Hypothalamus (tissue), 51 donors: Measurements from ENCODE around the gene GRIPAP1.

ENCODE experiments used
- DNase-seq, 51 donors: peaks; one replicate each; lab custom pipeline; 2025; lab: John Stamatoyannopoulos, UW

GRIPAP1 gene, protein sequence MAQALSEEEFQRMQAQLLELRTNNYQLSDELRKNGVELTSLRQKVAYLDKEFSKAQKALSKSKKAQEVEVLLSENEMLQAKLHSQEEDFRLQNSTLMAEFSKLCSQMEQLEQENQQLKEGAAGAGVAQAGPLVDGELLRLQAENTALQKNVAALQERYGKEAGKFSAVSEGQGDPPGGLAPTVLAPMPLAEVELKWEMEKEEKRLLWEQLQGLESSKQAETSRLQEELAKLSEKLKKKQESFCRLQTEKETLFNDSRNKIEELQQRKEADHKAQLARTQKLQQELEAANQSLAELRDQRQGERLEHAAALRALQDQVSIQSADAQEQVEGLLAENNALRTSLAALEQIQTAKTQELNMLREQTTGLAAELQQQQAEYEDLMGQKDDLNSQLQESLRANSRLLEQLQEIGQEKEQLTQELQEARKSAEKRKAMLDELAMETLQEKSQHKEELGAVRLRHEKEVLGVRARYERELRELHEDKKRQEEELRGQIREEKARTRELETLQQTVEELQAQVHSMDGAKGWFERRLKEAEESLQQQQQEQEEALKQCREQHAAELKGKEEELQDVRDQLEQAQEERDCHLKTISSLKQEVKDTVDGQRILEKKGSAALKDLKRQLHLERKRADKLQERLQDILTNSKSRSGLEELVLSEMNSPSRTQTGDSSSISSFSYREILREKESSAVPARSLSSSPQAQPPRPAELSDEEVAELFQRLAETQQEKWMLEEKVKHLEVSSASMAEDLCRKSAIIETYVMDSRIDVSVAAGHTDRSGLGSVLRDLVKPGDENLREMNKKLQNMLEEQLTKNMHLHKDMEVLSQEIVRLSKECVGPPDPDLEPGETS

DNA sequence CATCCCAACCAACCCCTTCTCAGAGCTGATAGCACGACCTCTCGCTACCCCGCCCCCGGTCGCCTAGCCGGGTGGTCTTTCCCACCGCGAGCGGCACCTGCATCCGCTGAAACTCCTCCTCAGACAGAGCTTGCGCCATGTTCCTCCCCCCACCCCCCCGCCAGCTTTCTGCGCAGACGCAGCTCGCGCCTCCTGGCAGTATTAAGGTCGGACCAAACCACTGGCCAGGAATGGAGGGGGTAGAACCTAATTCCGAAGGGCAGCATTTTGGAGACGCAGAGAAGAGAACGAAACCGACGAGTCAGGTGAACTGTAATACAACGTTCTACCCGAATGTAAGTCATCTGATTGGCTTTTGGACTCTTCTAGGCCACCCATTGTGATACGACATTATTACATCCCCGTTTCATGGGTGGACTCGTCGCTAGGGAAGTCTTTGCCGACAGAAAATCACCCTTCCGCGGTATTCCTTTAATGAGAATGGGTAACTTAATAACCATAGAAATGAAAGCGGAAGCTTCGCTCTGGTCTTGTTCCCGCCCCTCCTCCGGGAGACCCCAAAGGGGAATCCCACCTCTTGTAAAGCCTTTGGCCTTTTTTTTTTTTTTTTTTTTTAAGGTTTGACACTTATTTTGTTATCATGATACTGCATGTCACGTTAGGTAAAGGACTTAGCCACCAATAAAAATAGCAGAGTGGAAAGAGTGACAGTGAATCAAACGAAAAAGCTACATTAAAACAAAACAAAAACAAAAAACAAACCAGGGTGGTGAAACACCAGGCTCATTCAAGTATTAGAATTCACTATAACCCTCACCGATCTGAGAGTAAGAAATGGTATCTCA lies at the start of gene GRIPAP1:
Gene GRIPAP1 (minus strand): TSS at position 174 of the 845 bp plus-strand sequence. CDS start 35 bp downstream, at position 139.
- DNase-seq: peak; percentile 1 to 95 (median 43)

DNA sequence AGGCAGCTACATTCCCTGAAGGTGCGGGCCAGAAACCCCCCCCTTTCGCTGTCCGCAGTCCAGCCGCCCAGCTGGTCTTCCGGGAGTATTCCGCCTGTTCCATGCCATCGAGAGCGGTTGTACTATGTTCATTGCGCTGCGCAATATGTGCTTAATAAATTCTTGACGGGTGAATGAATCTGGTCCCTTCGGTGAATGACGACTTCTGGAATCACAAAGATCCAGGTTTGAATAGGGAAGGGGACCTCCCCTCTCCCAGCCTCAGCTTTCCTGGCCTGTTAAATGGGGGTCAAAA lies 41.9 kb upstream of the GRIPAP1 start:
- no peak for DNase-seq

DNA sequence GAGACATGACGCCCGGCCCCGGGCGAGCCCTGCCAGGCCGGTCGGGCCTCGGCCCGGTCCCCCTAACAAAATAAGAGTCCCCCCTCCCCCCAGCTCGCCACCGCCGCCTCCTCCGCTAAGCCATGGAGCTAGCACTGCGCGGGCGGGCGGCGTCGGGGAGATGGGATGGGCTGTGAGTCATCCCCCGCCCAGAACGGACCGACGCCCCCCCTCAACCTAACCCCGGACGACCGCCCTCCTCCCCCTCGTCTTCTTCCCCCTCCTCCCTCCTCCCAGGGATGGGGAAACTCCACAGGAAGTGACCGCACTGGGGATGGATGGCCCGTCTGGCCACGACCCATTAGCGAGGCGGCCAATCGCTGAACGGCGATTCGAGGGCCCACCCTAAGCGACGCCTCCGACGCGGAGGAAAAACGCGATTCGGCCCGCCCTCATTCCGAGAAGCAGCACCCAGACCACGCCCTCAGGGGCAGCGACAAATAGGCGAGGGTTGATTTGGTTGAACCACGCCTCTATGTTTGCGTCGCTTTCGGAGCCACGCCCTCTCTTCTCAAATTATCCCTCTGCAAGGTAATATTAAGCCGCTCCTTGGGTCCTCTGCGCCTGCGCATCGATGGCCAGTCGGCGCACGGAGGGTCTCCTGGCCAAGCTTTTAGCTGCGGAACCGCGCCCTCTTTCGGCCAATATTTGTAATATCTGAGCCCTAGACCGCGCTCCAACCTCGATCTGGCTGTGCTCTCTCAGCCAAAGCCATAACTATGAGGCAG lies 41.3 kb upstream of the GRIPAP1 start, which contains the start of gene TFE3:
Gene TFE3 (minus strand): TSS at position 138 of the 767 bp plus-strand sequence. CDS start 131 bp downstream, at position 7.
- DNase-seq: peak; percentile 19 to 98 (median 91)

DNA sequence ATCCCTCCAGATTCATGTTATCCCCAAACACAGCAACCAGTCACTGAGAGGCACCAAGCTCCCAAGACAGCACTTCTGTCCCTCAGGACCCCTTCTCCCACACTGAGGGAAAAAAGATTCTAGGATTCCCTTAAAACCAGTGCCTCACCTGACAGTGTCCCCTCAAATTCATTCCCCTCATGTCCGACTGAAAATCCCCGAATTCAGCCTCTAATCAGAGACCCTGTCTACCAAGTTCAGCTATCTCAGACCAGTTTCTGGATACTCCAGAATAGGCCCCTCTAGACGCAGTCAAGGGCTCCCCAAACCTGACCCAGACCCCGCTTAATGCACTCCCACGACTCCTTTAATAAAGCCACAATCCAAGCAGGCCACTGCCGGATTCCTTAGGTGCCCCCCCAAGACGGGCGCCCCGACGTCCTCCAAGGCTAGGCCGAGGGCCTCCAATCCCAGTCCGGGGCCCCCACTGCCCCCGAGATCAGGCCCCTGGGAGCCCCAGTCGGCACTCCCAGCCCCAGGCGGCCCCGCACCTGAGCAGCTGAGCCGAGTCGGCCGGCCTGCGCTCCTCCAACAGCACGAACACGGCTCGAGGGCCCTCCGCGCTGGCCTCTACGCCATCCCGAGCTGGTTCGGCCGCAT lies 40.6 kb upstream of the GRIPAP1 start:
- DNase-seq: peak in 4 of 51 donors; percentile 14 to 53 (median 36)

DNA sequence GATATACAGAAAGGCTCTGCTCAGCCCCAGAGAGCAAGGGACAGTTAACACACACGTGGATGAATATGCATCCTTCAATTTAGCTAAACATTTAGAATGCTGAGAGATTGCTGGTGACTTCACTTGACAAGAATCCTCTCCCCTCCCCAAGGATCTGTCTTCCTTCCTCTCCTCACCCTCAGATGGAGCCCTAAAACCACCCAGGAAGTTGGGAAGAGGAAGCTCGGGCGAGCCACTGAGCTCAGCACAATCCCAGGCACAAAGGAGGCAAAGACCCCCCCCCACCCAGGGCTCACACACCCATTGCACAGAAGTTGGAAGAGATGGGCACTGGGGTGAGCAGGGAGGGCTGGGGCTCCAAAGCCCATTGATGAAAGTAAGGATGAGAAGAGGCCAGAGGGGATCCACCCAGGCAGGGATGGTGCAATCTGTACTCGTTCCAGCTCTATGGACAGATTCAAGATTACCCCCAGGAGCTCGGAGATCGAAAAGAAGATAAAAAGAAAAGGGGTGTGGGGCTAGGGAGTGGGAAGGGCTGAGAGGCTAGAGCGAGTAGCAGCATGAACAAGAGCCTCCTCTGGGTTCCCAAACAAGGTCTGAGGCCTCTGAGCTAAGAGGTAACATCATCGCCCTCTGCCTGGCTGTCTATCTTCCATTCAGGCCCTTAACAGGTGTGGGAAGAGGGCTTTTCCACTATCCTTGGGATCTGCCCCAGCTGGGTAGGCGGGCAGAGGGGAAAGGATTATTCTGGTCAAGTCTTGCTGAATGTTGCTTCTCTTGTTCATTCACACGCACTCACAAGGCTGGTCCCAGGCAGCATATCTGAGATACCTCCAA lies 39.9 kb upstream of the GRIPAP1 start:
- peak in 5 of 51 donors; percentile 1 to 14 (median 5) for DNase-seq

DNA sequence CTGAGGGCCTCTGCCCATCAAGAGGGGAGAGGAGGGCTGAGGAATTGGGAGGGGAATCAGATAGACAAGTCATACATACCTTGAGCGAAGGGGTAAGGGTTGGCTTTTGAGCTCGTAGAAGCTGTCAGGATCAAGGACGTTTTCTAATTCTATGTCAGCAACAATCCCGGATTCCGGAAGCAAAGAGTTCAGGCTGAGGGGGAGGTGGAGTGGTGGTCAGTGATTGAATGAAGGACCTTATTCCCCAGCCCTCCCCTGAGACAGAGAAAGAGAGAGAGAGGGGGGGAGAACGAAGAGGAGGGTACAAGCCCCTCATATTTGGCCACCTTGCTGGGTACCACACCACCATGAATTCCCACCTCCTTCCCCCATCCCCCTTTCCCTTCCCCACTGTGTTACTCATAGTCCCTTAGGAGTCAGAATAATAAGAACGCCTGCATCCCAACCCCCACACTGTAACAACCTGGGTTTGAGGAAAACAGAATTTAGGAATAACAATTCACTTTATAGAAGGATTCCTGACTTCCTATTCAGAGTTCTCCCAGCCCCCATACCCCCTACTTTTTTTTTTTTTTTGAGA lies 38.4 kb upstream of the GRIPAP1 start:
- no peak for DNase-seq

DNA sequence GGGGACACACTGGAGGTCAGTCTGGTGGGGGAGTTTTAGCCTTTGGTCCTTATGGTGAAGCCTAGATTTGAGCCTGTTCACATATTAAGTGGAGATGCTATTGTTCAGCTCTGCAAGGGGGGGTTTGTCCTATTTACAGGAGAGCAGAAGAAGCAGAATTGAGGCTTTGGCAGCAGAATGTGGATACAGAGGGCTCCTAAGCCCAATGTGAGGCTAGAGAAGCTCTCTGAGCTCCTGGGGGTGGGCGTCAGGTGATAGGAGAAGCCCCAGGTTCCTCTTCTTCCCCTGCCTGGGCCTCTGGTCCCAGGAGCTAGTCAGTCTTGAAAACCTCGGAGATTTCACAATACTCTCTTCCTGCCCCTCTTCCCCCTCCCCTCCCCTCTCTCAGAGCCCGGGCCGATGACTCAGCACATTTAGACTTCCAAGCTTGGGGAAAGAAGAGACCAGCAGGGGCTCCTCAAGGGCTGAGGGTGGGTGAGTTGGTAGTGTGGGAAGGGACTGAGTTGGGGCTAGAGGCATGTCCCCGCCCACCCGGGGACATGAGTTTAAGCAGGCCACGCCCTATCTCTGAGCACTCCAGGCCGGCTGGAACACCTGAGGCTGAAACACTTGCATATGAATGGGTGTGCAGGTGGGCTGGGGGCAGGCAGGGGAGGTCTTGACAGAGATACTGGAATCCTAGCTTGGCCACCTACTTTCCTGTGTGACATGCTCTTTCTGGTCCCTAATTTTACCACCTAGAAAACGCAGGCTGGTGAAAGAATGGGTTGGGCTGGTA lies 37.7 kb upstream of the GRIPAP1 start:
- peak in 40 of 51 donors; percentile 2 to 70 (median 32) for DNase-seq

DNA sequence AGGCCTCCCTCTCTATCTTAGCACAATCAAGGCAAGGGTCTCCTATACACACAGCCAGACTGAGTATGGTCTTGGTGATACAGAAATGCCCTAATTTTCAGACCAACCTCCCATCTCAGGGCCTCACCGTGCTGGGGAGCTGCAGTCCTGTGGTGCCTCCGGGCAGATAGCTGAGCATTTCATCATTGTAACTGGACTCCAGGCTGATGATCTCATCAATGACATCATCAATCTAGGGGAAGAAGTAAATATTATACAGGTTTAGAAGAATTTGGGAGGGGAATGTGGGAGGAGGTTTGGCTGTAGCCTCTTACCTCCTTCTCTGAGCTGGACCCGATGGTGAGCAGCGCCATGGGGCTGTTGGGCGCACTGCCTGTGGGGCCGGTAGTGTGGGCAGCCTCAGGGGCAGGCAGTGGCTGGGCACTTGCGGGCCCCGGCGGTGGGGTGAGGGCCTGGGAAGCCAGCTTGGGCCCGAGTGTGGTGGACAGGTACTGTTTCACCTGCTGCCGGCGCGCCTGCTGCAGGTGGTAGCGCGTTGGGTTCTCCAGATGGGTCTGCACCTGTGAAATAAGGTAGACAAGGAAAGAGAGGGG lies 35.9 kb upstream of the GRIPAP1 start:
- DNase-seq: no peak

DNA sequence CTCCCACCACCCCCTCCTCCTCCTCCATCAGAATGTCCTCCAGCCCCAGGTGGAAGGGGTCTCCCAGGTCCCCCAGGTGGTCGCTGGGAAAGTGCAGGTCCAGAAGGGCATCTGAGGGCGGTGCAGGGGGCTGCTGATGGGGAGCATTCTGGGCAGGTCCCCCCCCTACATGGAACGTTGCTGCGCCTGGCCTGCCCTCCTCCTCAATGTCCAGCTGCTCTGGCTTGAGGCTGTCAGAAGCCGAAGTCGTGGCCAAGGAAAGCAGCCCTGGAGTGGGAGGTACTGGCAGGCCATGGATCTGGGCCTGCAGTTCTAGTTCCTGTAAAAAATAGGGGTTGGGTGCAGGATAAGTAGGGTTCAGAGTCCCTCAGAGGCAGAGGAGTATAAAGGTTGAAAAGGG lies 28.2 kb upstream of the GRIPAP1 start:
- no peak for DNase-seq

DNA sequence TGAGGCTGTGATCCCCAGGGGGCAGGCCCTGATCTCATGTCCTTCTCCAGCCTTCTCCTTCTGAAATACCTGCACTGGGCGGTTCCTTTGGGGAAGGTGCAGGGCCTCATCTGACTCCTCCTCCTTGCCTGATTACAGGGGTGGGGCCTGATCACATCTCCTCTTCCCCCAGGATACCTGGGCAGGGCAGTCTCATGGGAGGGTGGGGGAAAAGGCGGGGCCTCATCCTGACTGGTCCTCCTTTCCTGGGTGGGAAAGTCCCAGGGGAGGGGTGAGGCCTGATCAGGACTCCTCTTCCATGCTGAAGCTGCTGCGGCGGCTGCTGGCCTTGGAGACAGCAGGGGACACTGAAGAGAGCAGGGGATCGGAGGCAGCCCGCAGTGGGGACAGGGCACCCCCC lies 27.8 kb upstream of the GRIPAP1 start:
- DNase-seq: no peak

DNA sequence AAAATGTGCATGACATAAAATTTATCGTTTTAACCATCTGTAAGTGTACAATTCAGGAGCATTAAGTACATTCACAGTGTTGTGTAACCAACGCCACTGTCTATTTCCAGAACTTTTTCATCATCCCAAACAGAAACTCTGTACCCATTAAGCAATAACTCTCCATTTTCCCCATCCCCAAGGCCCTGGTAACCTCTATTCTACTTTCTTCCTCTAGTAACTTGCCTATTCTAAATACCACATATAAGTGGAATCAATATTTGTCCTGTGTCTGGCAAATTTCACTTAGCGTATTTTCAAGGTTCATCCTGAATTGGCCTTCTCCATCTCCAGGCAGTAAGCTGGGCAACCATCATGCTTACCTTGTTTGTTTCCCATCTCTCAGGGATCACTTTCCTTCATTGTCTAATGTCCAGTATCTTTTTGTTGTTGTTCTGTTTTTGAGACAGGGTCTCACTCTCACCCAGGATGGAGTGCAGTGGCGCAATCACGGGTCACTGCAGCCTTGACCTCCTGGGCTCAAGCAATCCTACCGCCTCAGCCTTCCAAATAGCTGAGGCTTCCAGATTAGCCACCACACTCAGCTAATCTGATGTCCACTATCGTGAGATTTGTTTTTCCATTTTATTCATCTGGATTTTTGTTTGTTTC lies 17.7 kb upstream of the GRIPAP1 start:
- no peak for DNase-seq

DNA sequence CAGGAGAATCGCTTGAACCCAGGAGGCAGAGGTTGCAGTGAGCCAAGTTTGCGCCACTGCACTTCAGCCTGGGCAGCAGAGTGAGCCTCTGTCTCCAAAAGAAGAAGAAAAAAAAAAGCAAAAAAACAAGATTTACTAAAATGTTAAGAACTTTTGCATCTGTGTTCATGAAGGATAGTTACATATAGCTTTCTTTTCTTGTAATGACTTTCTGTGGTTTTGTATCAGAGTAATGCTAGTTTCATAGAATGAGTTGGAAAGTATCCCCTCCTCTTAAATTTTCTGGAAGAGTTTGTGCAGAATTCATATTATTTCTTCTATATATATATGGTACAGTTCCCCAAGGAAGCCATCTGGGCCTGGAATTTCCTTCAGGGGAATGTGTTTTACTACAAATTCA lies 17.0 kb upstream of the GRIPAP1 start:
- DNase-seq: no peak

DNA sequence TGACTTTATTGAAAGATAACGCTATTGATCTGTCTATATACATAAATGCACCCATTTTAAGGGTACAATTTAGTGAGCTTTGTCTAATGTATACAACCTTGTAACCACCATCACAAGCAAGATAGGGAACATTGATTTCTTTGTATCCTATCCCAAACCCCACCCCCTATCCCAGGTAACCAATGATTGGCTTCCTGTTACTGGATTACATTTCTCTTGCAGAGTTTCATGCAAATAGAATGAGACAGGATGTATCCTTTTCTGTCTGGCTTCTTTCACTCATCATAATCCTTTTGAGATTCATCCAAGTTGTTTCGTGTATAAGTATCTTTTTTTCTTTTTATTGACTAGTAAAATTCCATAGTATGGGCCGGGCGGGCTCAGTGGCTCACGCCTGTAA lies 1.6 kb upstream of the GRIPAP1 start:
- DNase-seq: no peak

DNA sequence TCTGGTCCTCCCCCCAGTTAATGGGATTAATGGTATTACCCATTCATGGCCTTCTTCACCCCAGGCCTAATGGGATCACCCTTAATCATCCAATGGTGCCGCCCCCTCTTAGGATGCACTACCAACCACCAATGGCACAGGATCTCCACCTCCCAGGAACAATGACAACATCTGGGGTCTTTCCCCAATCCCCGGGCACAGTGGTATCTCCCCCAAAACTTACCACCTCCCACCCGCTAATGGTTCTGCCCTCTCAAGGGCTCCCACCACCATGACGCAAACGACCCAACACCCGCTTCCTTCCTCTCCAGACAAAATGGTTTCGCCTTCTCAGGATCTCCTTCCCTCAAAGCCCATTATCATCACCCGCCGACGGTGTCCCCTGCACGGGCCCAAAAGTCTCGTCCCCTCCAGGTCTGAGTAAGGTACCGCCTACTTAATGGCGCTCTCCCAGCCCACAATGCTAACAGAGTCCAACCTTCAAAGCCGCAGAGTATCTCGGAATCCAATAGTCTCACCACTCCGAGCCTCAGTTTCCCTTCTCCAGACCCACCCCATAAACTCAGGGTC lies 458 bp downstream of the GRIPAP1 start:
- peak in 13 of 51 donors; percentile 1 to 37 (median 5) for DNase-seq

DNA sequence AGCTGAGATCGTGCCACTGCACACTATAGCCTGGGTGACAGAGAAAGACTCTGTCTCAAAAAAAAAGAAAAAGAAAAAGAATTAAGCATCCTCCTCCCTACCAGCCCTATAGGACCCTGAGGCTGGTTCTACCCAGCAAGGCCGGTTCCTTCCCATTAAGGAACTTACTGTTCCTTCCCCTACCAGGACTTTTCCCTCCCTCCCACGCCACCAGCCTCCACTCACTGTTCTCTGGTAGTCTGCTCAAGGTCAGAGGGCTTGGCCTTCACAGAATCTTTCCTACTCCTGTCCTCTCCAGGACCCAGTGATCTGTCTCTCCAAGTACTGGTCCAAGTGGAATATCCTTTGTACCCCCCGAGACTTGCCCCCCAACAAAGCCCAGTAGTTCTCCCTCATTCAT lies 1.4 kb downstream of the GRIPAP1 start:
- no peak for DNase-seq

DNA sequence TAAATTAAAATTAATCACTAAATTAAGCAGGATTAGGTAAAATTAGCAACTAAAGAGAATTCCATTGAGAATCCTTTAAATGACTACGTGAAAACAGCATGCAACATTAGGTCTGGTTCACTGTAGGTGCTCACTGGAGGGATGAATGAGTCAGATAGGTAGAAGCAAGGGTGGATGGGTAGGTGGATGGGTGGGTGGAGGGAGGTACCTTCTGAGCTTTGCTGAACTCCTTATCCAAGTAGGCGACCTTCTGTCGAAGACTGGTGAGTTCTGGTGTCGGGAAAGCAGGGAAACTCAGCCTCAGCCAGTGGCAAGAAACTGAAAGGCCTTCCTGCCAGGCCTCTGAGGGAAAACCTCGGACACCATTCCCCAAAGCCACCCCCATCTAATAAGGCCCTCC lies 3.0 kb downstream of the GRIPAP1 start:
- DNase-seq: peak in 2 of 51 donors; percentile 0 to 7
